Natural killer cell (primary cell): ENCODE measurements around the gene CACNA1A. TPM values are rescaled to one million over a fixed set of nuclear protein-coding genes. Genes with fewer than 3 reads are reported as not detected.
A peak's percentile ranks its signal among the peaks of the same experiment; 100 is the strongest.

ENCODE experiments used
- ATAC-seq, 3 donors: fragments of 150-1000 bp in 2 of 3; fragments of 200-7000 bp in 1 of 3; cut with Tn5 transposase; 1 replicate in 1 of 3; 2 replicates in 2 of 3; pipeline ENCODE4 v1.10.0; 2021; ENCODE audit warnings: mild to moderate bottlenecking in 2 of 3, moderate library complexity in 2 of 3
- DNase-seq, 2 donors: peaks; one replicate each; pipeline versions ENCODE4 v3.0.0 to v3.0.0-alpha.2; 2013 to 2021; ENCODE audit warnings: mixed read lengths in 1 of 2
- H3K27ac ChIP-seq: one replicate; pipeline ENCODE4 v1.5.1; 2013; ENCODE audit warnings: mild to moderate bottlenecking, low read length
- H3K27me3 ChIP-seq: one replicate; pipeline ENCODE4 v1.6.1; 2013; ENCODE audit warnings: low read length; ENCODE audit not compliant: control insufficient read depth, insufficient read depth
- H3K36me3 ChIP-seq: one replicate; pipeline ENCODE4 v1.6.1; 2013; ENCODE audit warnings: low read length; ENCODE audit not compliant: control insufficient read depth, insufficient read depth
- H3K4me1 ChIP-seq: one replicate; pipeline ENCODE4 v1.6.1; 2013; ENCODE audit warnings: low read length; ENCODE audit not compliant: control insufficient read depth, insufficient read depth
- H3K4me3 ChIP-seq: one replicate; pipeline ENCODE4 v1.5.1; 2013; ENCODE audit warnings: low read length
- H3K9me3 ChIP-seq: one replicate; pipeline ENCODE4 v1.6.1; 2013; ENCODE audit warnings: low read length; ENCODE audit not compliant: control insufficient read depth, insufficient read depth
- H3K27ac Mint-ChIP-seq, 2 donors: one replicate each; pipeline ENCODE4 v1.8.0; 2022; ENCODE audit warnings: mild to moderate bottlenecking in 2 of 2, mixed read lengths in 2 of 2, moderate library complexity in 1 of 2
- H3K27me3 Mint-ChIP-seq, 2 donors: one replicate each; pipeline ENCODE4 v1.8.0; 2022; ENCODE audit warnings: low read depth in 2 of 2, mixed read lengths in 2 of 2
- H3K36me3 Mint-ChIP-seq: one replicate; pipeline ENCODE4 v1.8.0; 2022; ENCODE audit warnings: mixed read lengths
- H3K4me1 Mint-ChIP-seq, 2 donors: one replicate each; pipeline ENCODE4 v1.8.0; 2022; ENCODE audit warnings: mixed read lengths in 2 of 2
- H3K4me3 Mint-ChIP-seq: one replicate; pipeline ENCODE4 v1.8.0; 2022; ENCODE audit warnings: mild to moderate bottlenecking, moderate library complexity, mixed read lengths
- H3K9me3 Mint-ChIP-seq, 2 donors: one replicate each; pipeline ENCODE4 v1.8.0; 2022; ENCODE audit warnings: mixed read lengths in 2 of 2
- CTCF ChIP-seq: fragments of 200-600 bp; IDR thresholded peaks from one replicate; pipeline ENCODE4 v1.8.0; 2022; ENCODE audit warnings: antibody characterized with exemption
- WGBS: methylation state at CpG from one replicate; pipeline ENCODE4 v1.1.7; 2013; ENCODE audit warnings: missing lambda C conversion rate; ENCODE audit not compliant: insufficient coverage; 5-methylcytosine and 5-hydroxymethylcytosine counted together
- intact Hi-C: fragments of 100-400 bp; cut with micrococcal nuclease; formaldehyde crosslinking; loops from one replicate; pipeline ENCODE4 v1.14.2; 2022
- total RNA-seq, 4 donors: library from RNA; stranded (reverse); fragments of 120-200 nt in 1 of 4; gene quantifications; one replicate each; pipeline versions ENCODE4 v1.2.3 to v1.2.4, GENCODE V29; 2013 to 2022

CACNA1A gene
- total RNA-seq, 3 donors from 2014 or later (not counting 1 experiment from before 2014, with no cell fraction given): 0.59 to 0.85 (median 0.75) TPM

DNA sequence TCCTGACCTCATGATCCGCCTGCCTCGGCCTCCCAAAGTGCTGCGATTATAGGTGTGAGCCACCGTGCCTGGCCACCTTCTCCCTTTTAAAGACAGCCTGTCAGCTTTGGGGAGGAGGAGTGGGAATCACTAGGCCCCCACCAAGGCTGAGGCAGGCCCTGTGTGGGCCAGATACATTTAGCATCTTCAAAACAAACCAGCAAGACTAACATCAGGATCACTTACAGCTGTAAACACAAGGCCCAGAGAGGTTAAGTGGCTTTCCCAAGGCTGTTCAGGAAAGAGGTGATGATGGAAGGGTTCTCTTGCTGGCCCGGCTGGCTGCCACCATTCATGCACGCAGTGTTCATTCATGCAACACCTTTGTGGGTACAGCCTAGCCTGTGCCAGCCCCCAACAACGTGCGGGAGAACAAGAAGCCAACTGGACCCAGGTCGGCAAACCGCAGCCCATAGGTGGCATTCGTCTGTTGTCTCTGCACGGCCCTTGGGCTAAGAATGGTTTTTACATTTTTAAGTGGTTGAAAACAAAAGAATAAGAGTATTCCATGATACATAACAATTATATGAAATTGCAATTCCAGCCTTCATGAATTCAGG lies 333.0 kb downstream of the CACNA1A start:
- H3K27ac ChIP-seq: peak overlapping the region; percentile 80
- intact Hi-C loops: no loop called here
- H3K4me1 ChIP-seq: peaks cover 59% of the 10 kb centered on the region
- peak overlapping the region; percentile 37 for H3K4me3 Mint-ChIP-seq
- no peak for DNase-seq
- 78% methylated on average over 6 of the region's 12 CpGs for WGBS
- no peak overlapping the region for H3K4me3 ChIP-seq
- no peaks in the 10 kb centered on the region for H3K9me3 ChIP-seq
- peaks cover 35 to 48% of the 10 kb centered on the region in 2 donors for H3K4me1 Mint-ChIP-seq
- peak overlapping the region; percentile 84 to 88 for H3K27ac Mint-ChIP-seq
- no peaks in the 10 kb centered on the region for H3K27me3 ChIP-seq
- H3K9me3 Mint-ChIP-seq: no peaks in the 10 kb centered on the region
- H3K36me3 Mint-ChIP-seq: no peaks in the 10 kb centered on the region
- no peaks in the 10 kb centered on the region for H3K36me3 ChIP-seq
- TF ChIP-seq CTCF: no peak
- peak in 1 of 3 donors; percentile 13 for ATAC-seq
- no peaks in the 10 kb centered on the region for H3K27me3 Mint-ChIP-seq

- Mint-ChIP-seq H3K27me3 (no peaks in the 10 kb centered on the region), H3K4me3 (peak overlapping the region; percentile 61), H3K36me3 (no peaks in the 10 kb centered on the region), H3K4me1 (peaks cover 40 to 55% of the 10 kb centered on the region in 2 donors), H3K9me3 (no peaks in the 10 kb centered on the region), H3K27ac (peak overlapping the region; percentile 84 to 88)
- peak overlapping the region; percentile 7 for H3K4me3 ChIP-seq
- peaks cover 66% of the 10 kb centered on the region for H3K4me1 ChIP-seq
- WGBS: 26% methylated on average over 16 of the region's 18 CpGs
- H3K27me3 ChIP-seq: no peaks in the 10 kb centered on the region
- TF ChIP-seq CTCF: no peak
- ATAC-seq (peak in 2 of 3 donors; percentile 5 to 25), DNase-seq (peak; percentile 49 to 87)
- no peaks in the 10 kb centered on the region for H3K9me3 ChIP-seq
- H3K36me3 ChIP-seq: no peaks in the 10 kb centered on the region
- intact Hi-C loops: no loop called here
- H3K27ac ChIP-seq: peak overlapping the region; percentile 80
Measured at GRCh38 chr19:13172346-13173138, 333.7 kb downstream of the CACNA1A start.

DNA sequence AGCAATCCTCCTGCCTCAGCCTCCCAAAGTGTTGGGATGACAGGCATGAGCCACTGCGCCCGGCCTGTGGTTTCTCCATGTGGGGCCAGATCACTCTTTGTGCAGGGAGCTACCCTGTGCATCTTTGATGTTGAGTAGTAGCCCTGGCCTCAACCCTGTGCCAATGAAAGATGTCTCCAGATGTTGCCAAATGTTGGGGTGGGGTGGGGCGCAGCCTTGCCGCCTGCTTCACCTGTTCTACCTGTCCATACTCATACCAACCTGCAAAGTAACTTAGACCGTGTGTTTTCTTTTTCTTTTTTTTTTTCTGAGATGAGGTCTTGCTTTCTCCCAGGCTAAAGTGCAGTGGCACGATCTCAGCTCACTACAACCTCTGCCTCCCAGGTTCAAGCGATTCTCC lies 335.1 kb downstream of the CACNA1A start:
- Mint-ChIP-seq H3K4me1 (peaks cover 50 to 67% of the 10 kb centered on the region in 2 donors), H3K27me3 (no peaks in the 10 kb centered on the region), H3K4me3 (peak overlapping the region; percentile 15), H3K36me3 (no peaks in the 10 kb centered on the region), H3K9me3 (no peaks in the 10 kb centered on the region), H3K27ac (peak overlapping the region; percentile 84 to 88)
- Histone ChIP-seq H3K27me3 (no peaks in the 10 kb centered on the region), H3K9me3 (no peaks in the 10 kb centered on the region), H3K4me3 (no peak overlapping the region), H3K4me1 (peaks cover 80% of the 10 kb centered on the region), H3K36me3 (no peaks in the 10 kb centered on the region), H3K27ac (no peak overlapping the region)
- TF ChIP-seq CTCF: no peak
- ATAC-seq: no peak
- 94% methylated on average over 7 of the region's 7 CpGs for WGBS
- no peak for DNase-seq
- intact Hi-C loops: no loop called here
